Measurements from ENCODE around the gene ARRB1. TPM values are rescaled to one million over a fixed set of nuclear protein-coding genes. Genes with fewer than 3 reads are reported as not detected.

ARRB1 gene
- total RNA-seq, 1 donor from 2014 or later, result 13.2 TPM

- Mint-ChIP-seq H3K27ac (ENCODE audit: unreplicated experiment) (no peak overlapping the region), H3K4me3 (ENCODE audit: unreplicated experiment) (no peak overlapping the region), H3K27me3 (ENCODE audit: unreplicated experiment) (no peaks in the 10 kb centered on the region), H3K36me3 (ENCODE audit: unreplicated experiment) (no peaks in the 10 kb centered on the region), H3K9me3 (ENCODE audit: unreplicated experiment) (no peaks in the 10 kb centered on the region), H3K4me1 (ENCODE audit: unreplicated experiment) (no peaks in the 10 kb centered on the region)
- DNase-seq (ENCODE audit: extremely low spot score, unreplicated experiment), result no peak
- TF ChIP-seq, protein P1, sequence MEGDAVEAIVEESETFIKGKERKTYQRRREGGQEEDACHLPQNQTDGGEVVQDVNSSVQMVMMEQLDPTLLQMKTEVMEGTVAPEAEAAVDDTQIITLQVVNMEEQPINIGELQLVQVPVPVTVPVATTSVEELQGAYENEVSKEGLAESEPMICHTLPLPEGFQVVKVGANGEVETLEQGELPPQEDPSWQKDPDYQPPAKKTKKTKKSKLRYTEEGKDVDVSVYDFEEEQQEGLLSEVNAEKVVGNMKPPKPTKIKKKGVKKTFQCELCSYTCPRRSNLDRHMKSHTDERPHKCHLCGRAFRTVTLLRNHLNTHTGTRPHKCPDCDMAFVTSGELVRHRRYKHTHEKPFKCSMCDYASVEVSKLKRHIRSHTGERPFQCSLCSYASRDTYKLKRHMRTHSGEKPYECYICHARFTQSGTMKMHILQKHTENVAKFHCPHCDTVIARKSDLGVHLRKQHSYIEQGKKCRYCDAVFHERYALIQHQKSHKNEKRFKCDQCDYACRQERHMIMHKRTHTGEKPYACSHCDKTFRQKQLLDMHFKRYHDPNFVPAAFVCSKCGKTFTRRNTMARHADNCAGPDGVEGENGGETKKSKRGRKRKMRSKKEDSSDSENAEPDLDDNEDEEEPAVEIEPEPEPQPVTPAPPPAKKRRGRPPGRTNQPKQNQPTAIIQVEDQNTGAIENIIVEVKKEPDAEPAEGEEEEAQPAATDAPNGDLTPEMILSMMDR (IDR thresholded peaks at IDR 0.05), result no peak
Observed at GRCh38 chr11:75303544-75304224, 47.8 kb downstream of the ARRB1 start.

- Mint-ChIP-seq H3K9me3 (ENCODE audit: unreplicated experiment) (no peaks in the 10 kb centered on the region), H3K4me1 (ENCODE audit: unreplicated experiment) (no peaks in the 10 kb centered on the region), H3K36me3 (ENCODE audit: unreplicated experiment) (no peaks in the 10 kb centered on the region), H3K27me3 (ENCODE audit: unreplicated experiment) (no peaks in the 10 kb centered on the region), H3K4me3 (ENCODE audit: unreplicated experiment) (no peak overlapping the region), H3K27ac (ENCODE audit: unreplicated experiment) (no peak overlapping the region)
- TF ChIP-seq, protein P1 (IDR thresholded peaks at IDR 0.05), result no peak
- DNase-seq (ENCODE audit: extremely low spot score, unreplicated experiment), result no peak
Observed at GRCh38 chr11:75302371-75302770, 49.1 kb downstream of the ARRB1 start.

- Mint-ChIP-seq H3K27ac (ENCODE audit: unreplicated experiment) (no peak overlapping the region), H3K36me3 (ENCODE audit: unreplicated experiment) (no peaks in the 10 kb centered on the region), H3K9me3 (ENCODE audit: unreplicated experiment) (no peaks in the 10 kb centered on the region), H3K4me1 (ENCODE audit: unreplicated experiment) (no peaks in the 10 kb centered on the region), H3K4me3 (ENCODE audit: unreplicated experiment) (no peak overlapping the region), H3K27me3 (ENCODE audit: unreplicated experiment) (no peaks in the 10 kb centered on the region)
- no peak for DNase-seq (ENCODE audit: extremely low spot score, unreplicated experiment)
- TF ChIP-seq, protein P1 (IDR thresholded peaks at IDR 0.05), result no peak
Observed at GRCh38 chr11:75301601-75302345, 49.7 kb downstream of the ARRB1 start.

DNA sequence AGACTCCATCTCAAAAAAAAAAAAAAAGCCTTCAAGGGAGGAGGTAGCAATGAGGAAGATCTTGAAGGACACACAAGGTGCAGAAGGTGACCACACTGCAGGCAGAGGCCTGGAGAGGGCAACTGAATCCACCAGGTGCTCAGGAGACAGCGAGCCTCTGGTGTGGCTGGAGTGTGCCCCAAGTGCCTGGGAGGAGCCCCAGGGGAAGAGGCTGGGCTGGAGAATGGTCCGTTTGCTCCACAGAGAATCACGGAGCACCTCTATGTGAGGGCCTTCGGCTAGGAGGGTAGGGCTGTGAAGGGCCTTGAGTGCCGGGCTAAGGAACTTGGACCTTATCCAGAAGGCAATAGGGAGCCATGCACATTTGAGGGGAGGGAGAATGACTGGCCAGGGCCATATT is 50.3 kb downstream of the ARRB1 start:
- Mint-ChIP-seq H3K9me3 (ENCODE audit: unreplicated experiment) (no peaks in the 10 kb centered on the region), H3K4me3 (ENCODE audit: unreplicated experiment) (no peak overlapping the region), H3K4me1 (ENCODE audit: unreplicated experiment) (no peaks in the 10 kb centered on the region), H3K27ac (ENCODE audit: unreplicated experiment) (no peak overlapping the region), H3K36me3 (ENCODE audit: unreplicated experiment) (no peaks in the 10 kb centered on the region), H3K27me3 (ENCODE audit: unreplicated experiment) (no peaks in the 10 kb centered on the region)
- DNase-seq (ENCODE audit: extremely low spot score, unreplicated experiment), result no peak
- TF ChIP-seq, protein P1 (IDR thresholded peaks at IDR 0.05), result no peak

DNA sequence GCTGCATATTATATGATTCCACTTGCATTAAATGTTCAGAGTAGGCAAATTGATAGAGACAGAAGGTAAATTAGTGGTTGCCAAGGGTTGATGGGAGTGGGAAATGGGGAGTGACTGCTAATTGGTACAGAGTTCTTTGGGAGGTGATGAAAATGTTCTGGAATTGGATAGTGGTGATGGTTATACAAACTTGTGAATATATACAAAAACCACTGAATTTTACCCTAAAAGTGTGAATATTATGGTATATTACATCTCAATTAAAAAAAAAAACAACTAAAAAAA is 52.5 kb downstream of the ARRB1 start:
- Mint-ChIP-seq H3K4me1 (ENCODE audit: unreplicated experiment) (no peaks in the 10 kb centered on the region), H3K4me3 (ENCODE audit: unreplicated experiment) (no peak overlapping the region), H3K27me3 (ENCODE audit: unreplicated experiment) (no peaks in the 10 kb centered on the region), H3K9me3 (ENCODE audit: unreplicated experiment) (no peaks in the 10 kb centered on the region), H3K27ac (ENCODE audit: unreplicated experiment) (no peak overlapping the region), H3K36me3 (ENCODE audit: unreplicated experiment) (peaks cover 3% of the 10 kb centered on the region)
- TF ChIP-seq, protein P1 (IDR thresholded peaks at IDR 0.05), result no peak
- no peak for DNase-seq (ENCODE audit: extremely low spot score, unreplicated experiment)

All from osteocyte (in vitro differentiated cells).